Kidney (tissue), 14 donors: ENCODE data around the gene APH1B. TPM values are rescaled to one million over a fixed set of nuclear protein-coding genes. Genes with fewer than 3 reads are reported as not detected.

Experiments
- DNase-seq, 5 donors: peaks; one replicate each; pipeline ENCODE4 v3.0.0-alpha.2; 2013 to 2020
- FAIRE-seq: peaks from 2 replicates; lab custom pipeline; 2012; peaks lifted over from hg19 to GRCh38; lab: Jason Lieb, UNC
- H3K27ac ChIP-seq, 2 donors: one replicate each; pipeline ENCODE4 v1.7.0; 2013; ENCODE audit warnings: low read depth in 2 of 2, low read length in 2 of 2, inconsistent platforms in 1 of 2
- H3K27me3 ChIP-seq: one replicate; pipeline ENCODE4 v1.7.1; 2013; ENCODE audit warnings: low read length, inconsistent platforms; ENCODE audit not compliant: control insufficient read depth, insufficient read depth
- H3K36me3 ChIP-seq, 3 donors: one replicate each; pipeline versions ENCODE4 v1.7.0 to v1.7.1; 2013; ENCODE audit warnings: low read length in 3 of 3, control low read depth in 1 of 3, inconsistent platforms in 1 of 3; ENCODE audit not compliant: insufficient read depth in 3 of 3, control insufficient read depth in 2 of 3
- H3K4me1 ChIP-seq, 3 donors: one replicate each; pipeline versions ENCODE4 v1.7.0 to v1.7.1; 2013; ENCODE audit warnings: low read length in 3 of 3, inconsistent platforms in 1 of 3, low read depth in 1 of 3; ENCODE audit not compliant: control insufficient read depth in 2 of 3, insufficient read depth in 2 of 3
- H3K4me3 ChIP-seq, 3 donors: one replicate each; pipeline versions ENCODE4 v1.7.0 to v1.8.1; 2013; ENCODE audit warnings: low read length in 3 of 3, control low read depth in 1 of 3, inconsistent platforms in 1 of 3
- H3K9ac ChIP-seq, 3 donors: one replicate each; pipeline versions ENCODE4 v1.7.0 to v1.7.1; 2013; ENCODE audit warnings: low read length in 3 of 3, control low read depth in 1 of 3, inconsistent platforms in 1 of 3
- H3K9me3 ChIP-seq, 3 donors: one replicate each; pipeline versions ENCODE4 v1.7.0 to v1.7.1; 2013; ENCODE audit warnings: low read length in 3 of 3, control low read depth in 1 of 3, inconsistent platforms in 1 of 3; ENCODE audit not compliant: control insufficient read depth in 2 of 3, insufficient read depth in 1 of 3
- CTCF ChIP-seq: IDR thresholded peaks from 3 replicates; pipeline ENCODE4 v1.5.1; 2012; ENCODE audit warnings: mild to moderate bottlenecking, moderate library complexity, borderline replicate concordance; ENCODE audit not compliant: insufficient read depth; ENCODE audit errors: extremely low read depth
- intact Hi-C: fragments of 100-400 bp; cut with DNase I; formaldehyde crosslinking; loops from one replicate; pipeline ENCODE4 v1.11.1; 2022
- polyA plus RNA-seq: library from polyadenylated mRNA; stranded (reverse); fragments of 350-450 nt; fragmentation: Illumina TruSeq; extraction: RNeasy Lipid Tissue Mini Kit (QIAGEN cat#74804); gene quantifications from one replicate; pipeline ENCODE4 v1.2.3, GENCODE V29; 2014; ENCODE audit warnings: low read depth, low replicate concordance; ENCODE audit not compliant: insufficient read depth
- total RNA-seq: library from RNA; stranded (reverse); fragmentation: NEBNext Ultra II Directional; extraction: Animal tissue kit (Norgen Biotek cat#: 25700); gene quantifications from one replicate; pipeline ENCODE4 v1.2.1, GENCODE V29; 2021
- donor health status: control.
- donor health status: control.
- donor health status: control.
- donor health status: control.
- donor health status: control.
- donor health status: DM: yes; HTN: yes; CAD: no.
- donor health status: Normal renal cell carcinoma (clear cell type).

Gene APH1B
- total and polyA plus RNA-seq, 2 donors from 2014 or later, result 12.3 to 22.4 TPM

DNA sequence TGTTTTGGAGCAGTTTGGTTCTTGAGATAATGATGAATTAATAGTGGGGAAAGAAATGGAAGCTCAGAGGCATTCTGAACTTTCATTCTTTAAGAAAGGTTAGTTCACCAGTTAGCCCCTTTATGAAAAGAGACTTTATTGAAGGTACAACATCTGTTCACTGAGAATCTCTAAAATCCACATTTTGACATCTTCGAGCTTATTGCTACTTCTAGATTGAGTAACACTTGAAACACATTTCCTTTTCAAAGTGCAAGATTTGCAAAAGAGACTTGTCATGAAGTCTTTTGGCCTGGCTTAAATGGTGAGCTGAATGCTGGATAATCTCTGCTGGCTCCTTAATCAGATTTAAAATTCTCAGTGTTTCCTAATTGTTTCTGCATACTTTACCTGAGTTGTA is 45.7 kb upstream of the APH1B start:
- Histone ChIP-seq H3K4me1 (peaks cover 0 to 12% (median 10%) of the 10 kb centered on the region in 3 donors), H3K27me3 (no peaks in the 10 kb centered on the region), H3K4me3 (no peak overlapping the region), H3K27ac (no peak overlapping the region), H3K9me3 (no peaks in the 10 kb centered on the region), H3K36me3 (no peaks in the 10 kb centered on the region), H3K9ac (no peak overlapping the region)
- FAIRE-seq, result no peak
- no peak for TF ChIP-seq CTCF
- intact Hi-C loops, result no loop called here
- no peak for DNase-seq

DNA sequence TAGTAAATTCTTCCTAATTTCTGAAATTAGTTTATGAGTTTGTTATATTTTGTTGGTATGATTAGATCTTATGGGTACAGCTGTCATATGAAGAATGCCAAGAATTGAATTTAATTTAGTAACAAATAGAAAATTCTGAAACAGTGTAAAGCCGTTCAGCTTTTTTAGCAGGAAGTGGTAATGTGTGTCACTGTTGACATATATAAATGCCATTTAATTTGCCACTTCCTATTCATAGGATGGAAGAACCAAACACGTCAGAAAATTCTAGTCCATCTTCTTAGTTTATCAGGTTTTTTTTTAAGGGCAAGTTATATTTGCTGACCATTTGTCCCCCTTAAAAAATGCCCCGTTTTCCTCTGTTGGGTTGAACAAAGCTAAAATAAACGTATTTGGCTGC is 45.0 kb upstream of the APH1B start:
- intact Hi-C loops, result no loop called here
- Histone ChIP-seq H3K4me1 (peaks cover 0 to 12% (median 10%) of the 10 kb centered on the region in 3 donors), H3K4me3 (no peak overlapping the region), H3K9ac (no peak overlapping the region), H3K27me3 (no peaks in the 10 kb centered on the region), H3K27ac (no peak overlapping the region), H3K9me3 (no peaks in the 10 kb centered on the region), H3K36me3 (no peaks in the 10 kb centered on the region)
- DNase-seq, result no peak
- no peak for FAIRE-seq
- no peak for TF ChIP-seq CTCF

DNA sequence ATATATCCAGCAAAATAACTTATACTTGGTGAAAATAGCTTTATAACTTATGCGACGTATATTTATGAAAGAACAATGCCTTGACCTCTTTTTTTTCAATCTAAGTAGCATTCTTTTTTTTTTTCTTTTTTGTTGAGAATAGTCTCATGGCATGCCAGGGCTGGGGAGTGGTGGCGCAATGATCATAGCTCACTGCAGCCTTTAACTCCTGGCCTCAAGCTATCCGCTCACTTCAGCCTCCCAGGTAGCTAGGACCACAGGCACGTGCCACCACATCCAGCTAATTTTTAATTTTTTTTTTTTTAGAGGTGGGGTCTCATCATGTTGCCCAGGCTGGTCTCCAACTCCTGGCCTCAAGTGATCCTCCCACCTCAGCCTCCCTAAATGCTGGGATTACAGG is 44.5 kb upstream of the APH1B start:
- no peak overlapping the region for H3K4me3 ChIP-seq
- H3K27me3 ChIP-seq, result no peaks in the 10 kb centered on the region
- H3K36me3 ChIP-seq, result no peaks in the 10 kb centered on the region
- H3K9me3 ChIP-seq, result no peaks in the 10 kb centered on the region
- H3K27ac ChIP-seq, result no peak overlapping the region
- FAIRE-seq (no peak), DNase-seq (no peak)
- peaks cover 0 to 12% (median 10%) of the 10 kb centered on the region in 3 donors for H3K4me1 ChIP-seq
- intact Hi-C loops, result no loop called here
- no peak overlapping the region for H3K9ac ChIP-seq
- TF ChIP-seq CTCF, result no peak

GRCh38 chr15:63233667-63234423 is 43.6 kb upstream of the APH1B start:
- Histone ChIP-seq H3K4me3 (peak overlapping the region in 1 of 3 donors; percentile 7), H3K27ac (peak overlapping the region; percentile 33 to 42), H3K4me1 (peaks cover 0 to 12% (median 12%) of the 10 kb centered on the region in 3 donors), H3K27me3 (no peaks in the 10 kb centered on the region), H3K36me3 (no peaks in the 10 kb centered on the region), H3K9ac (no peak overlapping the region), H3K9me3 (no peaks in the 10 kb centered on the region)
- FAIRE-seq, result no peak
- no peak for DNase-seq
- intact Hi-C loops, result no loop called here
- no peak for TF ChIP-seq CTCF
